Heart left ventricle (tissue), 16 donors: ENCODE results near the gene FARSA. TPM values are rescaled to one million over a fixed set of nuclear protein-coding genes. Genes with fewer than 3 reads are reported as not detected.
A peak's percentile ranks its signal among the peaks of the same experiment; 100 is the strongest.
"Not testable (repeated sequence)": the region's sequence is repeated elsewhere in the genome, so short reads cannot be mapped to it uniquely, and the experiment has no call there.

Source experiments
- ATAC-seq, 4 donors: fragments of 200-7000 bp; cut with Tn5 transposase; one replicate each; pipeline ENCODE4 v1.9.1; 2020 to 2022; ENCODE audit warnings: moderate library complexity in 4 of 4, mild to moderate bottlenecking in 3 of 4, moderate number of reproducible peaks in 1 of 4
- DNase-seq, 5 donors: peaks; one replicate each; pipeline ENCODE4 v3.0.0-alpha.2; 2020
- H3K27ac ChIP-seq, 12 donors: fragments of 200-600 bp; sonication (generic) in 4 of 12; one replicate each; pipeline versions ENCODE4 v1.5.0 to v1.8.0; 2016 to 2022; ENCODE audit warnings: mild to moderate bottlenecking in 2 of 12
- H3K27me3 ChIP-seq, 9 donors: fragments of 200-600 bp; sonication (generic) in 2 of 9; one replicate each; pipeline versions ENCODE4 v1.5.1 to v1.8.0; 2016 to 2022; ENCODE audit warnings: mild to moderate bottlenecking in 3 of 9
- H3K36me3 ChIP-seq, 9 donors: fragments of 200-600 bp; sonication (generic) in 2 of 9; one replicate each; pipeline versions ENCODE4 v1.5.0 to v1.8.0; 2018 to 2022; ENCODE audit warnings: mild to moderate bottlenecking in 2 of 9
- H3K4me1 ChIP-seq, 12 donors: fragments of 200-600 bp; sonication (generic) in 4 of 12; one replicate each; pipeline versions ENCODE4 v1.5.0 to v1.8.0; 2016 to 2022; ENCODE audit warnings: mild to moderate bottlenecking in 3 of 12
- H3K4me3 ChIP-seq, 12 donors: fragments of 200-600 bp; sonication (generic) in 4 of 12; one replicate each; pipeline versions ENCODE4 v1.5.0 to v1.8.0; 2017 to 2022; ENCODE audit warnings: mild to moderate bottlenecking in 9 of 12, moderate library complexity in 4 of 12
- H3K9me3 ChIP-seq, 12 donors: fragments of 200-600 bp; sonication (generic) in 4 of 12; one replicate each; pipeline versions ENCODE4 v1.5.0 to v1.8.0; 2016 to 2022; ENCODE audit warnings: mild to moderate bottlenecking in 1 of 12
- CTCF ChIP-seq, 12 donors: fragments of 200-600 bp; sonication (generic) in 4 of 12; IDR thresholded peaks; one replicate each; pipeline versions ENCODE4 v1.5.0 to v1.8.0; 2018 to 2022; ENCODE audit warnings: antibody characterized with exemption in 12 of 12, mild to moderate bottlenecking in 5 of 12
- POLR2A ChIP-seq, 2 donors: fragments of 450-650 bp; IDR thresholded peaks; one replicate each; pipeline ENCODE4 v1.6.1; 2017; ENCODE audit warnings: antibody characterized with exemption in 2 of 2, mild to moderate bottlenecking in 2 of 2, moderate library complexity in 2 of 2
- WGBS, 4 donors: extraction: QIAGEN DNeasy Blood & Tissue Kit in 2 of 4; methylation state at CpG; one replicate each; pipeline versions ENCODE4 v1.1.5 to v1.1.7; 2013 to 2018; 5-methylcytosine and 5-hydroxymethylcytosine counted together
- intact Hi-C, 10 donors: fragments of 100-400 bp; cut with DNase I; formaldehyde crosslinking; loops; one replicate each; pipeline versions ENCODE4 v1.11.1 to v1.14.2; 2022
- polyA plus RNA-seq, 2 donors: library from polyadenylated mRNA; stranded (reverse); fragments of 200-250 nt; gene quantifications; one replicate each; pipeline ENCODE4 v1.2.3, GENCODE V29; 2013
- total RNA-seq, 9 donors: library from RNA; depleted of rRNA in 2 of 9; stranded (reverse); fragments of >200 nt in 2 of 9; fragmentation: NEBNext Ultra II Directional in 3 of 9; extraction: Animal tissue kit (Norgen Biotek cat#: 25700) in 3 of 9; gene quantifications; one replicate each; pipeline versions ENCODE4 v1.1.0 to v1.2.4, GENCODE V29; 2016 to 2023
- donor health status: ischemic (EF 13 %, LVEDD 7.1; RV severe dilation, severe dysfunction).
- donor health status: healthy with polysubstance abuse.
- donor health status: DM: no; HTN: yes; CAD: no.
- donor health status: DM: no; HTN: no; CAD: no.
- donor health status: ischemic (EF 25% LVEDD 6.9; RV normal size, moderate dysfunction).
- donor health status: ischemic (EF 25% LVEDD 5.7; RV mildly dilated, moderate dysfunction).
- donor health status: healthy.
- donor health status: DM: yes; HTN: yes; CAD: no.
- donor health status: ischemic (EF 35%, LVEDD 5.7; RV mildly dilated, moderate dysfunction).
- donor health status: nonischemic (EF 11% LVEDD 7.7; RV severe dilation, severe dysfunction).
- donor health status: DM: yes; HTN: yes; CAD: no.
- donor health status: PGD.
- donor health status: ischemic (EF 29% LVEDD 5.4; RV normal size, mild dysfunction).
- donor health status: nonischemic (EF 23%, LVEDD 6.1; RV moderate dilation, normal function).

The FARSA gene
- total and polyA plus RNA-seq, 11 donors, result 35.0 to 104 (median 40.6) TPM

DNA sequence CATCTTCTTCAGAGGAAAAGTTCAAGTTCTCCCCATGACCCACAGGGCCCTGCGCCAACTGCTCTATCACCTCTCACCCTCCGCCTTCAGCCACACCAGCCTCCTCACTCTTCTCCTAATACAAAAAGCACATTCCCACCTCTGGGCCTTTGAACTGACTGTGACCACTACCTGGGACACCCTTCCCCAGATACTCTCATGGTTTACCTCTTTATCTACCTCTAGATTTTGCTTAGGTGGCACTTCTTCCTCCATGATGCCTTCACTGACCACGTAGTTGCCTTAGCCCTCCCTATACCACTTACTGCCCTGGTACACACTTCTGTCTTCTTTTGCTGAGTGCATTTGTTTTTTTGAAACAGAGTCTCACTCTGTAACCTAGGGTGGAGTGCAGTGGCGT lies 10.6 kb downstream of the FARSA start:
- no peak for TF ChIP-seq POLR2A (IDR thresholded peaks at IDR 0.05)
- TF ChIP-seq CTCF (IDR thresholded peaks at IDR 0.05), result no peak
- Histone ChIP-seq H3K4me3 (no peak overlapping the region), H3K27ac (no peak overlapping the region), H3K36me3 (peaks cover 4 to 60% (median 59%) of the 10 kb centered on the region in 9 donors), H3K4me1 (peaks cover 0 to 10% (median 4%) of the 10 kb centered on the region in 12 donors), H3K9me3 (no peaks in the 10 kb centered on the region), H3K27me3 (no peaks in the 10 kb centered on the region)
- DNase-seq, result no peak
- intact Hi-C loops, result no loop called here
- no peak for ATAC-seq
- 97 to 98% (median 97%) methylated on average over 4 of the region's 4 CpGs for WGBS, 4 donors

DNA sequence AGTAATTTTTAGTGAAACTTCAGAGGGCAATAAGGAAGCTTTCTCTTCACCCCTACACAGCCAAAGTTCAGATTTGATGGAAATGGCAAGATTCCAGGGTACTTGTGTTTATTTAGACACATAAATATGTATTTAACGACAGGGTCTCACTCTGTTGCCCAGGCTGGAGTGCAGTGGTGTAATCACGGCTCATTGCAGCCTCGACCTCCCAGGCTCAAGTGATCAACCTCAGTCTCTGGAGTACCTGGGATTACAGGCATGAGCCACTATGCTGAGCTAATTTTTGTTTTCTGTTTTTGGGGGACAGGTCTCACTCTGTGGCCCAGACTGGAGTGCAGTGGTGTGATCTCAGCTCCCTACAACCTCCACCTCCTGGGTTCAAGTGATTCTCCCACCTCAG lies 12.5 kb downstream of the FARSA start:
- DNase-seq, result no peak
- Histone ChIP-seq H3K27ac (no peak overlapping the region), H3K4me3 (no peak overlapping the region), H3K4me1 (peaks cover 0 to 10% (median 4%) of the 10 kb centered on the region in 12 donors), H3K9me3 (no peaks in the 10 kb centered on the region), H3K36me3 (peaks cover 4 to 41% (median 40%) of the 10 kb centered on the region in 9 donors), H3K27me3 (no peaks in the 10 kb centered on the region)
- WGBS, 4 donors, result 67 to 73% (median 72%) methylated on average over 3 of the region's 3 CpGs
- intact Hi-C loops, result no loop called here
- TF ChIP-seq CTCF (IDR thresholded peaks at IDR 0.05), result no peak
- TF ChIP-seq POLR2A (IDR thresholded peaks at IDR 0.05), result no peak
- ATAC-seq, result no peak

GRCh38 chr19:12918253-12918652 lies 15.3 kb downstream of the FARSA start:
- intact Hi-C loops, result no loop called here
- WGBS, 4 donors, result 92 to 96% (median 94%) methylated on average over 8 to 14 of the region's 14 CpGs
- DNase-seq, result no peak

GRCh38 chr19:12915860-12916259 lies 17.7 kb downstream of the FARSA start:
- ATAC-seq, H3K27me3 ChIP-seq, H3K4me3 ChIP-seq, H3K36me3 ChIP-seq, H3K9me3 ChIP-seq, H3K27ac ChIP-seq, intact Hi-C loops, DNase-seq: not testable (repeated sequence)
- WGBS, 4 donors, result 86 to 90% (median 88%) methylated on average over 4 of the region's 4 CpGs
- peaks cover 3 to 29% (median 22%) of the 10 kb centered on the region in 12 donors for H3K4me1 ChIP-seq

More at GRCh38 chr19:12918253-12918652, 15.3 kb downstream of the FARSA start:
- H3K27me3 ChIP-seq, result no peaks in the 10 kb centered on the region
- TF ChIP-seq CTCF (IDR thresholded peaks at IDR 0.05), result no peak
- no peak for TF ChIP-seq POLR2A (IDR thresholded peaks at IDR 0.05)
- H3K4me1 ChIP-seq, result peaks cover 0 to 18% (median 11%) of the 10 kb centered on the region in 12 donors
- peaks cover 0 to 13% (median 12%) of the 10 kb centered on the region in 9 donors for H3K36me3 ChIP-seq
- H3K9me3 ChIP-seq, result no peaks in the 10 kb centered on the region
- peak in 1 of 4 donors; percentile 5 for ATAC-seq
- no peak overlapping the region for H3K4me3 ChIP-seq
- H3K27ac ChIP-seq, result no peak overlapping the region
